ENCODE results near the gene METRNL.

Gene METRNL

DNA sequence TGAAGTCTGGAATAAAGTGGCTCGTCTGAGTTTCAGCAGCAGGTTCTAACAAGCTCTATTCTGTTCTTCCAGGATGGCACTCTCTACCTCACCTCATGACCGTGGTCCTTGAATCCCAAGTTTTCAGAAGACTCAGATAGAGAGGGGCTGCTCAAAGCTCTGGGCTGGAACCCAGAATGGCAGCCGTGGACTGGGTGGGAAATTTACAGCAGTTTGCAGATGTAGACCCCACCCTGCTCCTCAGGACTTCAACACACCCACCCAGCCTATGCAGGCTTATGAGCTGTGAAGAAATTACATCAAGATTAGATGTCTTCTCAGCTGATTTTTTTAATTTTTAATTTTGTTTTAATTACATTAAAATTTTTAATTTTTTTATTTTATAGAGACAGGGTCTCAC is 59.4 kb downstream of the METRNL start:
- TF ChIP-seq TAF1 (IDR thresholded peaks at IDR 0.05; ENCODE audit: borderline replicate concordance, insufficient read depth, low read length) (no peak), FOXP2 (optimal IDR thresholded peaks at IDR 0.05; ENCODE audit: borderline replicate concordance, extremely low read depth, extremely low read length, insufficient read depth) (no peak), SIN3A (IDR thresholded peaks at IDR 0.05; ENCODE audit: borderline replicate concordance, insufficient read depth, low read length) (no peak)

DNA sequence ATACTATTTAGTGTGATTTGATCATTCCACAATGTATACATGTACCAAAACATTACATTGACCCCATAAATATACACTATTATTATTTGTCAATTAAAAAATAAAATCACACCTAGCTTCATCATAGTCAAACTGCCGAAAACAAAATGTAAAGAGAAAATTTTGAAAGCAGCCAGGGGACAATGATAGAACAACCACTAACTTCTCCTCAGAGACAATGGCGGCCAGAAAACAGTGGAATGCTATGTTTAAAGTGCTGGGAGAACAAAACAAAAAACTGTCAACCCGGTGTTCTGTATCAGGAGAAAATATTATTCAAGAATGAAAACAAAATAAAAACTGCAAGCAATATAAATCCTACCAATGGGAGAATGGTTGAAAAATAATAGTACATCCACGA is 63.2 kb downstream of the METRNL start:
- TF ChIP-seq POLR2AphosphoS5 (IDR thresholded peaks at IDR 0.05; ENCODE audit: low read depth, low read length): no peak
- TF ChIP-seq, protein P1, sequence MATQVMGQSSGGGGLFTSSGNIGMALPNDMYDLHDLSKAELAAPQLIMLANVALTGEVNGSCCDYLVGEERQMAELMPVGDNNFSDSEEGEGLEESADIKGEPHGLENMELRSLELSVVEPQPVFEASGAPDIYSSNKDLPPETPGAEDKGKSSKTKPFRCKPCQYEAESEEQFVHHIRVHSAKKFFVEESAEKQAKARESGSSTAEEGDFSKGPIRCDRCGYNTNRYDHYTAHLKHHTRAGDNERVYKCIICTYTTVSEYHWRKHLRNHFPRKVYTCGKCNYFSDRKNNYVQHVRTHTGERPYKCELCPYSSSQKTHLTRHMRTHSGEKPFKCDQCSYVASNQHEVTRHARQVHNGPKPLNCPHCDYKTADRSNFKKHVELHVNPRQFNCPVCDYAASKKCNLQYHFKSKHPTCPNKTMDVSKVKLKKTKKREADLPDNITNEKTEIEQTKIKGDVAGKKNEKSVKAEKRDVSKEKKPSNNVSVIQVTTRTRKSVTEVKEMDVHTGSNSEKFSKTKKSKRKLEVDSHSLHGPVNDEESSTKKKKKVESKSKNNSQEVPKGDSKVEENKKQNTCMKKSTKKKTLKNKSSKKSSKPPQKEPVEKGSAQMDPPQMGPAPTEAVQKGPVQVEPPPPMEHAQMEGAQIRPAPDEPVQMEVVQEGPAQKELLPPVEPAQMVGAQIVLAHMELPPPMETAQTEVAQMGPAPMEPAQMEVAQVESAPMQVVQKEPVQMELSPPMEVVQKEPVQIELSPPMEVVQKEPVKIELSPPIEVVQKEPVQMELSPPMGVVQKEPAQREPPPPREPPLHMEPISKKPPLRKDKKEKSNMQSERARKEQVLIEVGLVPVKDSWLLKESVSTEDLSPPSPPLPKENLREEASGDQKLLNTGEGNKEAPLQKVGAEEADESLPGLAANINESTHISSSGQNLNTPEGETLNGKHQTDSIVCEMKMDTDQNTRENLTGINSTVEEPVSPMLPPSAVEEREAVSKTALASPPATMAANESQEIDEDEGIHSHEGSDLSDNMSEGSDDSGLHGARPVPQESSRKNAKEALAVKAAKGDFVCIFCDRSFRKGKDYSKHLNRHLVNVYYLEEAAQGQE (IDR thresholded peaks at IDR 0.05; ENCODE audit: insufficient read depth in 1 of 2, low read depth in 2 of 2, low read length in 2 of 2): no peak
- no peak for TF ChIP-seq TAF1 (IDR thresholded peaks at IDR 0.05; ENCODE audit: borderline replicate concordance, insufficient read depth, low read length)
- TF ChIP-seq SIN3A (IDR thresholded peaks at IDR 0.05; ENCODE audit: borderline replicate concordance, insufficient read depth, low read length): no peak
- no peak for TF ChIP-seq FOXP2 (optimal IDR thresholded peaks at IDR 0.05; ENCODE audit: borderline replicate concordance, extremely low read depth, extremely low read length, insufficient read depth)

DNA sequence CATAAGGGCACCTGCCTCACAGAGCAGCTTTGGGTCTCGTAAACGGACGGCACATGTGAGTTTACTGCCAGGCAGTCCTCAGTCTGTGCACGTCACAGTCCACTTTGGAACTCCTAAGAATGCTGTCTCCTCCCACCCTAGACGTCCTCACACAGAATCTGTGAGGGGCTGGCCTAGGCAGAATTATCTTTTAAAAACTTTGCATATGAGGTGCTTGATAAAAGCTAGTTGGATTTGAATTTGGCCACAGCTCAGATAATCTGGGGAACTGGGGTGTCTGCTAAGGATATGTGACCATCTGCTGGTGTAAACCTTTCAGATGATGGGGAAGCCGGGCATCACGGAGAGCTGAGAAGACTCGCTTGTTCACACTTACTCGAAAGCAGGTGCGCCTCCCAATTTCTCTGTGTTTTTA is 64.4 kb downstream of the METRNL start:
- TF ChIP-seq SIN3A (IDR thresholded peaks at IDR 0.05; ENCODE audit: borderline replicate concordance, insufficient read depth, low read length): no peak
- no peak for TF ChIP-seq FOXP2 (optimal IDR thresholded peaks at IDR 0.05; ENCODE audit: borderline replicate concordance, extremely low read depth, extremely low read length, insufficient read depth)
- TF ChIP-seq TAF1 (IDR thresholded peaks at IDR 0.05; ENCODE audit: borderline replicate concordance, insufficient read depth, low read length): no peak
- TF ChIP-seq, protein P1 (IDR thresholded peaks at IDR 0.05; ENCODE audit: insufficient read depth in 1 of 2, low read depth in 2 of 2, low read length in 2 of 2): no peak
- TF ChIP-seq POLR2AphosphoS5 (IDR thresholded peaks at IDR 0.05; ENCODE audit: low read depth, low read length): no peak
